Measurements from ENCODE around the gene MCTS1.
"Not testable (repeated sequence)": the region's sequence is repeated elsewhere in the genome, so short reads cannot be mapped to it uniquely, and the experiment has no call there.

The MCTS1 gene

DNA sequence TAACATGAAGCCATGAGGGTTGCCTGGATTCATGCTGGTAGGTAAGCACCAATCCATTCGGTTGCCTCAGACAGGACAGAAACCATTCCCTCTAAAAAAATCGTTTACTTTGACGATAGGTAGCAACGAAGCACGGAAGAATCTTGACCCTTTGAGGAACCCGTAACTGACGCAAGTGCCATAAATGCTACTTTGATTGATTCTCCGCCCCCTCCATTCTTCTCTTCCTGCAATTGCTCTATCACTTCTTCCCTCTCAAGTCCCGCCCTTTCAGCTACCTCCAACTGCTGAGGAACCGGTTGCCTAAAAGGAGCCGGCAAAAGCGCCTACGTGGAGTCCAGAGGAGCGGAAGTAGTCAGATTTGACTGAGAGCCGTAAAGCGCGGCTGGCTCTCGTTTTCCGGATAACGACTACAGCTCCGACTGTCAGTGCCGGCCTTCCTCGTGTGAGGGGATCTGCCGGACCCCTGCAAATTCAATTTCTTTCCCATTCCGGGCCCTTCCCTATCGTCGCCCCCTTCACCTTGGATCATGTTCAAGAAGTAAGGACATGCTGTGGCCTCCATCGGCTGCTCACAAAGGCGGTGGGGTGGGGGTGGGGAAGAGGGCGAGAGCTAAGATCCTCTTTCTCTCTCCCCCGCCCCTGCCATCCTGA, at the start of gene MCTS1:
Gene MCTS1 (plus strand): TSS at position 395 of the 654 bp plus-strand sequence. CDS start 136 bp downstream, at position 531.
- peak; percentile 95 for DNase-seq (ENCODE audit: low spot score)

- no peak for DNase-seq (ENCODE audit: low spot score)
Measured at GRCh38 chrX:120556251-120556650, 47.6 kb upstream of the MCTS1 start.

DNA sequence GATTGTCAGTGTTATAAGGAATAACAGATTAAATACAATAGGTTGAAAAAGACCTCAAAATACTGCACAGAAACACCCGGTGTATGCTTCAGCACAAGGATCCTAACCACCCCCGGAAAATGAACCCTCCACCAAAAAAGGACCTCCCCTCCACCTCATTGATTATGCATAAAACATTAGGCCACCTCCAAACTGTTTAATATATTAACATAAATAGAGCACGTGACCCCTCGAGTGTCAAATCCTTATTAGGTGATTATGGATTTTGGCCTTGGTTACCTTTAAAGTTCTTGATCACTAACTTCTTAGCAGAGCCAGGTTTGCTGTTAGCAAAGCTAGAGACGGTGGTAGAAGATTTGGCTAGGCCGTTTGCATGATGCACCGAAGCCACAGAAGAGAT, 44.1 kb upstream of the MCTS1 start:
- peak; percentile 11 for DNase-seq (ENCODE audit: low spot score)

DNA sequence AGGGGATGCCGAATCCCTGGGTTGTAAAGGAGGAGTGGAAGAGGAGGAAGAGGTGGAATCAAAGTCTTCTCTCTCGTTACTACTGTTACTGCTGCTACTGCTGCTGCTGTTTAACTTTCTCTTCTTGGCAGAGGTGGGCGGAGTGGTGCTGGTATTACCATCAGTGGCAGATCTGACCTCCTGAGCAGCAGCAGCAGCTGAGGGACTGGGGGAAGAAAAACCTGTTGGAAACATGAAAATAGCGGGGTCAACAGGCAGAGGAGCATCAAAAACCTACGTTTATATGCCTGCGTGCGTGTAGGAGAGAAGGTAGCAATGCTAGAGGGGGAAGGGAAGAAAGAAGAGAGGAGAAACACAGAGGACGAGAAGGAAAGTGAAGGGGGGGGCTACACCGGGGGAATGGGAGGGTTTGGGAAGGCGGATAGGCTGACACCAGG, 43.5 kb upstream of the MCTS1 start:
- peak; percentile 59 for DNase-seq (ENCODE audit: low spot score)

- DNase-seq (ENCODE audit: low spot score) = peak; percentile 92
Measured at GRCh38 chrX:120560842-120561633, 42.9 kb upstream of the MCTS1 start, which contains the start of gene CUL4B. Gene CUL4B, minus strand, starts transcription at chrX:120560962. Its CDS starts 324 bp downstream, at chrX:120560638.

- no peak for DNase-seq (ENCODE audit: low spot score)
Measured at GRCh38 chrX:120561634-120562568, 42.0 kb upstream of the MCTS1 start.

DNA sequence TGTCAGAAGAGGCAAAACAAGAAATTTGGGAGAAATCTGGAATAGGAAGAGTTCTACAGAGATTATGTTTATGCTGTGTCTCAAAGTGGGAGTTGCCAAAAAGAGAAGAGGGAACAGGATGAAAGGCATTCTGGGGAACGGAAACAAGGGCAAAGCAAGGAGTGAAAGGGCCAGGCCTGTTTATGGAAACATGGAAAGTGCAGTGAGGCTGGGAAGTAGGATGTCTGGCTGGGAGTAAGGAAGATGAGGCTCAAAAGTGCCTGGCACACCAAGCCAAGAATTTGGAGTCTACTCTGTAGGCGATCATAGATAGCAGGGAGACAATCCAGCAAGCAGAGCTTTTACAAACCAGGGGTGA, 41.4 kb upstream of the MCTS1 start:
- DNase-seq (ENCODE audit: low spot score) = no peak

- DNase-seq (ENCODE audit: low spot score) = no peak
Measured at GRCh38 chrX:120564925-120565324, 39.0 kb upstream of the MCTS1 start.

DNA sequence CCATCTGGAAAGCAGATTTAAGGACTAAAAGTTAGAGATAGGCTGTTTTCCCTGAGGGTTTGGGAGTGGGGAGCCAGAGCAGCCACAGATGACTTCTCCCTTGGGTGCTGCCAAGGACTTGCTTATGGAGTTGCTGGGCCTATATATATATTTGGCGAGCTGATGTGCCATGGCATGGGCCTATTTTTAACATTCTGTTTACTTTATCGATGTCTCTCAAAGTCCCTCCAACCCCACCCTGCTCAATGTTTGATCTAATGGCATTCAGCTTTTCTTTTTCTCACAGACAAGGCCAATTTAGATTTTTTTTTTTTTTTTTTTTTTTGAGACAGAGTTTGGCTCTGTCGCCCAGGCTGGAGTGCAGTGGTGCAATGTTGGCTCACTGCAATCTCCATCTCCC, 37.1 kb upstream of the MCTS1 start:
- no peak for DNase-seq (ENCODE audit: low spot score)

DNA sequence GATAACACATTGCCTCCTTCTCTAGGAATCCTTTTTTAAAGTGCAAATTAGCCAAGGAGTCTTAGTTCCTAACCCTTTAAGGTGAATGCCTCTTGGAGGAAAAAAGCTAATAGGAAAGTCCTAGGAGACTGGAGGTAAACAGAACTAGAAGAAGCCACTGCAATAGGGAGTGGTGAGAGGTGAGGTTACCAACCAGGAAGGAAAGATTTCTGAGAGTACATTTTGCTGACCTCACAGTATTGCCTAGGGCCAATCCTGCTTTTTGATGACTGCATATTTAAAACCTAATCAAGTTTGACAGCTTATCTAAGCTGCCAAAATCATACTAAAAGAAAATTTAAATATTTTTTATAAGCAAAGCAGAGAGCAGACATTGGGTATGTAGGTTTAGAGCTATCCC, 35.9 kb upstream of the MCTS1 start:
- DNase-seq (ENCODE audit: low spot score) = no peak

- no peak for DNase-seq (ENCODE audit: low spot score)
Measured at GRCh38 chrX:120568609-120569008, 35.3 kb upstream of the MCTS1 start.

DNA sequence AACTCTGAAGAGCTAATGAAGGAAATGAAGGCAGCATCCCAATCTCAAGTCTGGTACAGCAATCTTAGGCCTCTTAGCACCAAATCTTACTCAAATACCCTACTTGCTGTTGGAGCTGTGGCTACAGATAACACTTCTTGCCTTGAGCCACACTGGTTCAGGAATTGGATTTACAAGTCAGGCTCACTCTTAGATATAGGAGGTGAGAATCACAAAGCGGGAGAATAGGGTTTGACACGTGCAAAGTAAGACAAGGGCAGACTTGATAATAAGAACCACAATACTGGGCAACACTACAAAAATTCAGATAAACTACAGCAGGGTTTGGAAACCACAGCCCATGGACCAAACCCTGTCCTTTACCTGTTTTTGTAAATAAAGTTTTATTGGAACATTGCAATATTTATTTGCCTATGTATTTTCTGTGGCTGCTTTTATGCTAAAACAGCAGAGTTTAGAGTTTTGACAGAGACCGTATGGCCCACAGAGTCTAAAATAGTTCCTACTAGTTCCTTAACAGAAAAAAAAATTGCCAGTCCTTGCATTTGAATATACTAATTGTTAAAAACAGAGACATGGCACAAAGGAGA, 33.8 kb upstream of the MCTS1 start:
- DNase-seq (ENCODE audit: low spot score) = no peak

- DNase-seq (ENCODE audit: low spot score) = not testable (repeated sequence)
Measured at GRCh38 chrX:120573806-120574205, 30.1 kb upstream of the MCTS1 start.

- no peak for DNase-seq (ENCODE audit: low spot score)
Measured at GRCh38 chrX:120575379-120576114, 28.4 kb upstream of the MCTS1 start.

GRCh38 chrX:120585702-120586101, 18.2 kb upstream of the MCTS1 start:
- DNase-seq (ENCODE audit: low spot score) = no peak

DNA sequence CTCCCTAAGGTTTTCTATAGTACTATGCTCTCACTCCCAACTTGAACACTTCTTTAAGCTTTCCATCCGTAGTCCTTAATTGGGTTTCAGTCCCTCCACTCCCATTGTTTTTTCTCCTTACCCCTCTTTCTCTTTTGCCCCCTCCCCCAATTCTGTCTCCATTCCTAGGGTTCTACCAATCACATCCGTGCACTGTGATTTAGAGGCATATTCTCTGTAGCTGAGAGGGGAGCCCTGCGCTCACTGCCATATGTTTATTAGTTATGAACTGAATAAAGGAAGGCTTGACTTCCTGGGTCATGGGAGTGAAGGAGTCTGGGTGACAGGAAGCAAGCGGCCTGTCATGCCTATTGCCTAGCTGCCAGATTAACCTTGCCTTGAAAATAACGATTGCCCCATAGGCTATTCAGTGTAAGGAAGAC, 471 bp downstream of the MCTS1 start:
- peak; percentile 52 for DNase-seq (ENCODE audit: low spot score)

DNA sequence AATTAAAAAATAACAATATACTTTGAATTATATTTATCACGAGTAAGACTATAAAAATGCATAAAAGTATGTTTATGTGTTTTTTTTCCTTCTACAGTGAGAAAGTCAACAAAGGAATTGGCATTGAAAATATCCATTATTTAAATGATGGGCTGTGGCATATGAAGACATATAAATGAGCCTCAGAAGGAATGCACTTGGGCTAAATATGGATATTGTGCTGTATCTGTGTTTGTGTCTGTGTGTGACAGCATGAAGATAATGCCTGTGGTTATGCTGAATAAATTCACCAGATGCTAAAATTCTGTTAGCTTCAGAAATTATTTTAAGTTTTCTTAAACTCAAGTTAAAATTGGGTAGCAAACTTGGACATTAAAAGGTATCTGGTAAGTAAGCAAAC, 8.2 kb downstream of the MCTS1 start:
- DNase-seq (ENCODE audit: low spot score) = no peak

- no peak for DNase-seq (ENCODE audit: low spot score)
Measured at GRCh38 chrX:120614816-120615215, 10.9 kb downstream of the MCTS1 start.

DNA sequence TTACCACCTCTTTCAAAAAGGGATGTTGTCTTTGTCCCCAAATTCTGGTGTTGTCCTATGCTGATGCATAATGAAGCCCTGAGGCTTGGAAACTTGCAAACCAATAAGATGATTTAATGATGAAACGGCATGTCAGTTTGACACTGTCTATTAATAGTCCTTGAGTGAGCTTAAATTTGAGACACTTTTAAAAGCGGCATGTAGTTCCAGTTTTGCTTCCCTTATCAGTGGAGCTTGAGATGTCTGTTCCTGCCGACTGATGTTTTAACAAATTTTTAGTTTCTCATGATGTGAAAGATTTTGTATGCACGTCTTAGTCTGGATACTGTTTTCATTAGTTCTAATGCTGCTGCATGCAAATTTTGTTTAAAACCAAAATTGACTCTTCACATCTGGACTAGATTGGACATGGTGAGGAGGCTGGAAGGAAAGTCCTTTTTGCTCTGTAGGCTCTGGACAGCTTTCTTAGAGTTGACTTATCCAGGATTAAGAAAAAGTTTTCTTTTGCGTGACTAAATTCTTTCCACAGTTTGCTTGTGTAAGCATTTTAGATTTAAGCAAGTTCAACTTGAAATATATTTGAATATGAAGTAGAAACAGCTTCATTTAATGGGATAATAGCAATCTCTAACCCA, 14.2 kb downstream of the MCTS1 start:
- DNase-seq (ENCODE audit: low spot score) = no peak

GRCh38 chrX:120625371-120625770, 21.5 kb downstream of the MCTS1 start:
- no peak for DNase-seq (ENCODE audit: low spot score)

Measured in SW480 (cell line).